Activated CD4-positive, CD25-positive, alpha-beta regulatory T cell treated with anti-CD3 and anti-CD28 coated beads, Interleukin-2, amount 50 U/mL, for 16 hours (primary cell): Measurements from ENCODE around the gene PCGF3.

Experiments
- DNase-seq: peaks from one replicate; pipeline ENCODE4 v3.0.0-alpha.2; 2020; ENCODE audit warnings: low read depth, low spot score

Gene PCGF3

GRCh38 chr4:705278-706082 lies at the start of gene PCGF3:
TSS of gene PCGF3 (plus strand) at chr4:705832. CDS start at chr4:733681, 27,849 bp downstream.
- peak; percentile 91 for DNase-seq

- DNase-seq: no peak
These were observed 48.9 kb upstream of the PCGF3 start for GRCh38 chr4:656436-657337.

GRCh38 chr4:657338-657833 lies 48.2 kb upstream of the PCGF3 start:
- no peak for DNase-seq

- DNase-seq: no peak
These were observed 47.6 kb upstream of the PCGF3 start for GRCh38 chr4:657834-658667.

GRCh38 chr4:658681-659667 lies 46.7 kb upstream of the PCGF3 start:
- DNase-seq: no peak

- no peak for DNase-seq
These were observed 45.8 kb upstream of the PCGF3 start for GRCh38 chr4:659851-660250.

- DNase-seq: no peak
These were observed 45.2 kb upstream of the PCGF3 start for GRCh38 chr4:660401-660800.

GRCh38 chr4:661231-661630 lies 44.4 kb upstream of the PCGF3 start:
- DNase-seq: no peak

GRCh38 chr4:661881-662761 lies 43.5 kb upstream of the PCGF3 start:
- no peak for DNase-seq

- no peak for DNase-seq
These were observed 42.6 kb upstream of the PCGF3 start for GRCh38 chr4:663046-663437.

- DNase-seq: peak; percentile 42
These were observed 41.9 kb upstream of the PCGF3 start for GRCh38 chr4:663438-664428.

GRCh38 chr4:664713-665231 lies 40.9 kb upstream of the PCGF3 start:
- DNase-seq: no peak

GRCh38 chr4:665381-665750 lies 40.3 kb upstream of the PCGF3 start:
- DNase-seq: no peak

GRCh38 chr4:665751-666435 lies 39.7 kb upstream of the PCGF3 start:
- no peak for DNase-seq

- no peak for DNase-seq
These were observed 39.2 kb upstream of the PCGF3 start for GRCh38 chr4:666436-666810.

- no peak for DNase-seq
These were observed 38.6 kb upstream of the PCGF3 start for GRCh38 chr4:666822-667544.

GRCh38 chr4:667545-667925 lies 38.1 kb upstream of the PCGF3 start:
- DNase-seq: no peak
